LNCAP (cell line): ENCODE measurements around the gene PNN.

Source experiments
- TF ChIP-seq, protein P1 (sequence below): fragments of 450-650 bp; IDR thresholded peaks from 2 replicates; pipeline ENCODE4 v1.5.1; 2017; ENCODE audit warnings: mild to moderate bottlenecking

The PNN gene

GRCh38 chr14:39186941-39187525, 12.0 kb downstream of the PNN start:
- TF ChIP-seq, protein P1, sequence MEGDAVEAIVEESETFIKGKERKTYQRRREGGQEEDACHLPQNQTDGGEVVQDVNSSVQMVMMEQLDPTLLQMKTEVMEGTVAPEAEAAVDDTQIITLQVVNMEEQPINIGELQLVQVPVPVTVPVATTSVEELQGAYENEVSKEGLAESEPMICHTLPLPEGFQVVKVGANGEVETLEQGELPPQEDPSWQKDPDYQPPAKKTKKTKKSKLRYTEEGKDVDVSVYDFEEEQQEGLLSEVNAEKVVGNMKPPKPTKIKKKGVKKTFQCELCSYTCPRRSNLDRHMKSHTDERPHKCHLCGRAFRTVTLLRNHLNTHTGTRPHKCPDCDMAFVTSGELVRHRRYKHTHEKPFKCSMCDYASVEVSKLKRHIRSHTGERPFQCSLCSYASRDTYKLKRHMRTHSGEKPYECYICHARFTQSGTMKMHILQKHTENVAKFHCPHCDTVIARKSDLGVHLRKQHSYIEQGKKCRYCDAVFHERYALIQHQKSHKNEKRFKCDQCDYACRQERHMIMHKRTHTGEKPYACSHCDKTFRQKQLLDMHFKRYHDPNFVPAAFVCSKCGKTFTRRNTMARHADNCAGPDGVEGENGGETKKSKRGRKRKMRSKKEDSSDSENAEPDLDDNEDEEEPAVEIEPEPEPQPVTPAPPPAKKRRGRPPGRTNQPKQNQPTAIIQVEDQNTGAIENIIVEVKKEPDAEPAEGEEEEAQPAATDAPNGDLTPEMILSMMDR = no peak

DNA sequence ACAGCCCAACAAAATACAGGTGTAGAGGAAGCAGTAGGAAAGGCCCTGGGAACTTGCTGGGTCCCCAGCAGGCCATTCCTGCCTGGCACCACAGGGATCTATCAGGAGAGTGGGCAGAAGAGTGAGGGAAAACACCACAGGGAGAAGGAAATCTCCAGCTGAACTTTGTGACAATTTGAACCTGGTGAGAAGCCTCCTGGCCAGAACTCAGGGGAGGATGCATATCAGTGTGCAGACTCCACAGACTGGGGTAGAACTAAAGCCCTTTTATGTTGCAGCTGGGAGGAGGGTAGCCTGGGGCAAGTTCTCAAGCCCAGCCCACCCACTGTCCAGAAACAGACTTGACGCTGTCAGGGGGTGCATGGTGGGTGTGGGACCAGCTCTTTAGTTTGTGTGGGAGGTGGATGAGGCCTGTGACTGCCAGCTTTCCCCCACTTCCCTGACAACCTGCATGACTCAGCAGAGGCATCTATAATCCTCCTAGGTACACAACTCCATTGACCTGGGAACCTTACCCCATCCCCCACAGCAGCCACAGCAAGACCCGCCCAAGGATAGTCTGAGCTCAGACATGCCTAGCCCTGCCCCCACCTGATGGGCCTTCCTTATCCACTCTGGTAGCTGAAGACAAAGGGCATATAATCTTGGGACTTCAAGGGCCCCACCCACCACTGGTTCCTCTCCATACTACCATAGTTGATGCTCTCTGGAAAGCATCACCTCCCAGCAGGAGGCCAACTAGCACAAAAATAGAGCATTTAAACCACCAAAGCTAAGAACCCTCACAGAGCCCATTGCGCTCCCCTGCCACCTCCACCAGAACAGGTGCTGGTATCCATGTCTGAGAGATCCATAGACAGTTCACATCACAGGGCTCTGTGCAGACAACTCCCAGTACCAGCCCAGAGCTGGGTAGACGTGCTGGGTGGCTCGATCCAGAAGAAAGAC, 28.9 kb downstream of the PNN start:
- TF ChIP-seq, protein P1 = no peak

DNA sequence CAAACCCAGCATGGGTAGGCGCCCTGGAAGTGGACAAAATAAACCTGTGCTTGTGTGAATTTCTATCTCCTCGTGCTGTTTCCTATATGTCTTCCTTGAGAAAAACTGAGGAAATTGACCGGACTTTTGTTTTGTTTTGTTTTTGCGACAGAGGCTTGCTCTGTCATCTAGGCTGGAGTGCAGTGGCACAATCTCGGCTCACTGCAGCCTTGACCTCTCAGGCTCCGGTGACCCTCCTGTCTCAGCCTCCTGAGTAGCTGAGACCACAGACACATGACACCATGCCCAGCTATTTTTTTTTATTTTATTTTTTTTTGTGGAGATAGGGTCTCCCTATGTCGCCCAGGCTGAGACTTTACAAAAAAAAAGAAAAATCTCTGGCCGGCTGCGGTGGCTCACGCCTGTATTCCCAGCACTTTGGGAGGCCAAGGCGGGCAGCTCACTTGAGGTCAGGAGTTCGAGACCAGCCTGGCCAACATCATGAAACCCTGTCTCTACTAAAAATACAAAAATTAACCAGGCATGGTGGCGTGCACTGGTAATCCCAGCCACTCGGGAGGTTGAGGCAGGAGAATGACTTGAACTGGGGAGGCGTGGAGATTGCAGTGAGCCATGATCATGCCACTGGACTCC, 36.2 kb downstream of the PNN start:
- TF ChIP-seq, protein P1 = no peak

DNA sequence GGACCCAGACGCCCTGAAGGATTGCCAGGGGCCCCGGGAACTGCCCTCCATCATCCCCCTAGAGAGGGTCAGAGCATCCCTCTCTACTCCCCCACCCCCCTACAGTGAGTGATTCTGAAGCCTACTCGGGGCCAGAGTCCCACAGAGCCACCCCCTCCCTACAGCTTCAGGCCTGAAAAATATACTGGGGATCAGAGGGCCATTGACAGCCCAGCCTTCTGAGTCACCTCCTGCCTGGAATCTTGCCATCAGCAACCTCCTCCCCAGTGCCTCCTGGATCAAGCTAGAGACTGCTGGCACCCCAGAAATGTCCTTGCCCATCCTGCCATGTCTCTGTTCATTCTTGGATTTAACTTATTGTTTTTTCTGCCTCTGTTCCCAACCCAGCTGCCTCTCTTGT, 37.0 kb downstream of the PNN start:
- TF ChIP-seq, protein P1 = no peak

GRCh38 chr14:39212693-39213092, 37.6 kb downstream of the PNN start:
- TF ChIP-seq, protein P1 = no peak

DNA sequence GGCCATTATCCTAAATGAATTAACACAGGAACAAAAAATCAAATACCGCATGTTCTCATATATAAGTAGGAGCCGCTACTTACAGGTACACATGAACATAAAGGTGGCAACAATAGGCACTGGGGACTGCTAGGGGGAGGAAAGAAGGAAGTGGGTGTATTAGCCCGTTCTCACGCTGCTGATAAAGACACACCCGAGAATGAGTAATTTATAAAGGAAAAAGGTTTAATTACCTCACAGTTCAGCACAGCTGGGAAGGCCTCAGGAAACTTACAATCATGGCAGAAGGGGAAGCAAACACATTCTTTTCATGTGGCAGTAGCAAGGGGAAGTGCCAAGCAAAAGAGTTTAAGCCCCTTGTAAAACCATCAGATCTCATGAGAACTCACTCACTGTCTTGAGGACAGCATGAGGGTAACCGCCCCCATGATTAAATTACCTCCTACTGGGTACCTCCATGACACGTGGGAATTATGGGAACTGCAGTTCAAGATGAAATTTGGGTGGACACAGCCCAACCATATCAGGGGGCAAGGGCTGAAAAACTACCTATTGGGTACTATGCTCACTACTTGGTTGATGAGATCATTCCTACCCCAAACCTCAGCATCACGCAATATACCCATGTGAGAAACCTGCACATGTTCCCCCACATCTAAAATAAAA, 42.3 kb downstream of the PNN start:
- TF ChIP-seq, protein P1 = no peak

- TF ChIP-seq, protein P1 = no peak
Observed at GRCh38 chr14:39218171-39218769, 43.2 kb downstream of the PNN start.
